Tibial artery (tissue), 4 donors: ENCODE results near the gene MBTPS1.

ENCODE experiments used
- DNase-seq, 2 donors: peaks; one replicate each; pipeline ENCODE4 v3.0.0-alpha.2; 2019
- H3K27ac ChIP-seq, 2 donors: fragments of 200-600 bp; sonication (generic) in 1 of 2; 1 replicate in 1 of 2; 2 replicates in 1 of 2; pipeline ENCODE4 v1.5.1; 2018 to 2019; ENCODE audit warnings: mild to moderate bottlenecking in 1 of 2
- H3K27me3 ChIP-seq, 2 donors: fragments of 200-600 bp; sonication (generic) in 1 of 2; one replicate each; pipeline versions ENCODE4 v1.5.1 to v1.6.0; 2016 to 2019
- H3K36me3 ChIP-seq, 3 donors: fragments of 200-600 bp; sonication (generic) in 2 of 3; one replicate each; pipeline ENCODE4 v1.5.1; 2016 to 2019; ENCODE audit warnings: mild to moderate bottlenecking in 2 of 3
- H3K4me1 ChIP-seq, 4 donors: fragments of 200-600 bp; sonication (generic) in 2 of 4; 1 replicate in 3 of 4; 2 replicates in 1 of 4; pipeline ENCODE4 v1.5.1; 2016 to 2019
- H3K4me3 ChIP-seq, 2 donors: fragments of 200-600 bp; sonication (generic) in 1 of 2; 1 replicate in 1 of 2; 2 replicates in 1 of 2; pipeline ENCODE4 v1.5.1; 2018 to 2019; ENCODE audit warnings: mild to moderate bottlenecking in 2 of 2
- H3K9me3 ChIP-seq, 3 donors: fragments of 200-600 bp; sonication (generic) in 1 of 3; one replicate each; pipeline ENCODE4 v1.5.1; 2016 to 2019
- intact Hi-C: fragments of 100-400 bp; cut with DNase I; formaldehyde crosslinking; loops from one replicate; pipeline ENCODE4 v1.15.0; 2023; ENCODE audit warnings: low total_unique reads
- TF ChIP-seq, protein P1 (sequence below), 2 experiments: fragments of 200-600 bp in 1 of 2; fragments of 450-650 bp in 1 of 2; IDR thresholded peaks; one replicate each; pipeline ENCODE4 v1.5.1; 2017 to 2019; ENCODE audit warnings: antibody characterized with exemption in 2 of 2, mild to moderate bottlenecking in 1 of 2, moderate library complexity in 1 of 2

MBTPS1 gene

DNA sequence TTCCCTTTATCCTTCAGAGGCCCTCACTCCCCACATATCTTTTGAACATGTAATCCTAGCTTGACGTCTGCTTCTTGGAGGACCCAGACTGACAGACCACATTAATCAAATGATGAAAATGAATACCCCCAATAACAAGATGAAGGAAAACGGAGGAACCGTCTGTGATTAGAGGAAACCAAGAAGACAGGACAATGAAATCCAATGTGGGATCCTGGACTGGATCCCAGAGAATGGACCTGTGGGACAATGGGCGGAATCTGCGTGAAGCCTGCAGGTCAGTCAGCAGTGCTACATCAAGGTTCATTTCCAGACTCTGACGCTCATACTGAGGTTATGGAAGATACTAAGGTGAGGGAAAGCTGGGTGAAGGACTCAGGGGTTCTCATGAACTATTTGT lies 35.9 kb downstream of the MBTPS1 start:
- H3K9me3 ChIP-seq, result no peaks in the 10 kb centered on the region
- DNase-seq, result no peak
- intact Hi-C loops, result loop anchor here (10.0 kb wide), 1 partner anchor 104 kb away; the partner anchor contains the start of gene TAF1C
- H3K4me3 ChIP-seq, result no peak overlapping the region
- peaks cover 50 to 81% (median 52%) of the 10 kb centered on the region in 3 donors for H3K36me3 ChIP-seq
- TF ChIP-seq, protein P1, sequence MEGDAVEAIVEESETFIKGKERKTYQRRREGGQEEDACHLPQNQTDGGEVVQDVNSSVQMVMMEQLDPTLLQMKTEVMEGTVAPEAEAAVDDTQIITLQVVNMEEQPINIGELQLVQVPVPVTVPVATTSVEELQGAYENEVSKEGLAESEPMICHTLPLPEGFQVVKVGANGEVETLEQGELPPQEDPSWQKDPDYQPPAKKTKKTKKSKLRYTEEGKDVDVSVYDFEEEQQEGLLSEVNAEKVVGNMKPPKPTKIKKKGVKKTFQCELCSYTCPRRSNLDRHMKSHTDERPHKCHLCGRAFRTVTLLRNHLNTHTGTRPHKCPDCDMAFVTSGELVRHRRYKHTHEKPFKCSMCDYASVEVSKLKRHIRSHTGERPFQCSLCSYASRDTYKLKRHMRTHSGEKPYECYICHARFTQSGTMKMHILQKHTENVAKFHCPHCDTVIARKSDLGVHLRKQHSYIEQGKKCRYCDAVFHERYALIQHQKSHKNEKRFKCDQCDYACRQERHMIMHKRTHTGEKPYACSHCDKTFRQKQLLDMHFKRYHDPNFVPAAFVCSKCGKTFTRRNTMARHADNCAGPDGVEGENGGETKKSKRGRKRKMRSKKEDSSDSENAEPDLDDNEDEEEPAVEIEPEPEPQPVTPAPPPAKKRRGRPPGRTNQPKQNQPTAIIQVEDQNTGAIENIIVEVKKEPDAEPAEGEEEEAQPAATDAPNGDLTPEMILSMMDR (IDR thresholded peaks at IDR 0.05), result no peak
- no peaks in the 10 kb centered on the region for H3K27me3 ChIP-seq
- no peak overlapping the region for H3K27ac ChIP-seq
- H3K4me1 ChIP-seq, result peaks cover 0 to 15% (median 11%) of the 10 kb centered on the region in 4 donors

DNA sequence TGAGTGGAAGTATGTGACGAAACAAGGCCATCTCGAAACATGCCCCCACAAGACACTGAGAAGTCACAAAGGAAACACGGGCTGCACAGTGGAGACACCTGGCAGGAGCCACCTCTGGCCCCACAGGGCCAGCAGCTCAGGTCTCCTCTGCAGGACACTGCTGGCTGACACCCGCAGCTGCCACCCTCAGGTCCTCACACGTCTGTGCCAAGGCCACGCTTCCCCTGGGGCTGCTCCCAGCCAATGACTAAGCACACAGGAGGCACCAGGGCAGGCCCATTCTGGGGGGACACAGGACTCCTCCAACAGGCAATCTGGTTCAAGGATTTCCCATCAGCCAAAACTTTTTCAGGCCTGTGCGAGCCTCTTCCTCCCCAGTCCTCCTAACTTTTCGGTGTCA lies 36.4 kb downstream of the MBTPS1 start:
- no peak for DNase-seq
- Histone ChIP-seq H3K4me3 (no peak overlapping the region), H3K36me3 (peaks cover 51 to 82% (median 56%) of the 10 kb centered on the region in 3 donors), H3K4me1 (peaks cover 0 to 15% (median 11%) of the 10 kb centered on the region in 4 donors), H3K27ac (no peak overlapping the region), H3K27me3 (no peaks in the 10 kb centered on the region), H3K9me3 (no peaks in the 10 kb centered on the region)
- TF ChIP-seq, protein P1 (IDR thresholded peaks at IDR 0.05), result no peak
- intact Hi-C loops, result loop anchor here (10.0 kb wide), 1 partner anchor 104 kb away; the partner anchor contains the start of gene TAF1C

DNA sequence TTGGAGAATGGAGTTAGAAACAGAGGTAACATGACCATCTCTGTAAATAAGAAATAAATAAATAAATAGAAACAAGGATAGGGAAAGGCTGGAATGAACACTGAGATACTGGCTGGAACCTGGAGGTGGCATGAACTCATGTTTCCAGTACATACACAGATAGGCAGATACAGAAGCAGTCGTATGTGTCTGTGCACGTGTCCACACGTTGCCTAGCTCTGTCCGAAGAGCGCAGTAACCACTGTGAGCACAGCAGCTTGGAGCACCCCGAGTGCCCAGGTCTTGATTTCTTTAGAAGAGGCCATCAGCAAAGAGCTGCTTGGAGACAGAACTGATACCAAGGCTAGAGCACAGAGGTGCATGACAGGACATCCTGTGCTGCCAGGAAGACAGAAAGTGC lies 37.1 kb downstream of the MBTPS1 start:
- H3K4me1 ChIP-seq, result peaks cover 0 to 15% (median 11%) of the 10 kb centered on the region in 4 donors
- TF ChIP-seq, protein P1 (IDR thresholded peaks at IDR 0.05), result no peak
- H3K9me3 ChIP-seq, result no peaks in the 10 kb centered on the region
- H3K4me3 ChIP-seq, result no peak overlapping the region
- peaks cover 58 to 82% (median 58%) of the 10 kb centered on the region in 3 donors for H3K36me3 ChIP-seq
- no peak for DNase-seq
- H3K27me3 ChIP-seq, result no peaks in the 10 kb centered on the region
- intact Hi-C loops, result loop anchor here (10.0 kb wide), 1 partner anchor 105 kb away; the partner anchor contains the start of gene TAF1C
- no peak overlapping the region for H3K27ac ChIP-seq

DNA sequence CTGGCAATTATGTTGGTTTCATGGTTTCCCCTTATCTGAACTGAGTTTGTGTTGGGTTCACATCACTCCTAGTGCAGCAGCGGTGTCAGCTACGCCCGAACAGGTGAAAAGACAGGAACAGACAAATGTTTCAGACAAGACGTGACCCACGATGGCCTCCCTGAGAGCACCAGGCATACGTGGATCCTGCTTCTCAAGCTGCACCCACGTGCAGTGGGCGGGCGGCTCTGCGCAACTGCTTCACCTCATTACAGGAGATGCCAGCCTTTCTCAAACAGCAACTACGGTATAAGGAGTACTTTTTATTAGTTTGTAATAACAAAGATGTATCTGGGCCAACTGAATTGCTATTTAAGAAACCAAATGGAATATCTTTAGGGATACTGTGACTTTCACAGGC lies 41.4 kb downstream of the MBTPS1 start:
- no peak for DNase-seq
- Histone ChIP-seq H3K36me3 (peaks cover 75 to 91% (median 87%) of the 10 kb centered on the region in 3 donors), H3K4me1 (peaks cover 0 to 3% (median 0%) of the 10 kb centered on the region in 4 donors), H3K4me3 (no peak overlapping the region), H3K9me3 (no peaks in the 10 kb centered on the region), H3K27ac (no peak overlapping the region), H3K27me3 (no peaks in the 10 kb centered on the region)
- intact Hi-C loops, result no loop called here
- TF ChIP-seq, protein P1 (IDR thresholded peaks at IDR 0.05), result no peak

DNA sequence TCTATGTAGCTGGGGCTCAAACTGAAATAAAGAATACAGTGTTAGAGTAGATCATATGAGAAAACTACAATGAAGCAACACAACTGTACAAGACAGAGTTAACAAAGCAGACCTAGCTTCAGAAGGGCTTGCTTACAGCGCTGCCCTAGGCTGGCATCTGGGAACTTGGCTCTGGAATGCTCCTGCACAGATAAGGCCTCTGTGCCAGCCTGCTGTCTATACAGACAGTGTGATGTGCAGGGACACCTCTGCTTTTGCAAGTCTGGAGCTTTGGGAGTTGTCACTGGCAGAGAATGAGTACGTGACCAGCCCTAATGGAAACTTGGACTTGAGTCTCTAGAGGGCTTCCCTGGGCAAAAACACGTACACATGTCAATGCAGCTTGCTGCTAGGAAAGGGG lies 42.0 kb downstream of the MBTPS1 start:
- DNase-seq, result no peak
- TF ChIP-seq, protein P1 (IDR thresholded peaks at IDR 0.05), result no peak
- intact Hi-C loops, result no loop called here
- Histone ChIP-seq H3K27me3 (no peaks in the 10 kb centered on the region), H3K4me1 (no peaks in the 10 kb centered on the region), H3K4me3 (no peak overlapping the region), H3K36me3 (peaks cover 76 to 91% (median 87%) of the 10 kb centered on the region in 3 donors), H3K9me3 (no peaks in the 10 kb centered on the region), H3K27ac (no peak overlapping the region)

DNA sequence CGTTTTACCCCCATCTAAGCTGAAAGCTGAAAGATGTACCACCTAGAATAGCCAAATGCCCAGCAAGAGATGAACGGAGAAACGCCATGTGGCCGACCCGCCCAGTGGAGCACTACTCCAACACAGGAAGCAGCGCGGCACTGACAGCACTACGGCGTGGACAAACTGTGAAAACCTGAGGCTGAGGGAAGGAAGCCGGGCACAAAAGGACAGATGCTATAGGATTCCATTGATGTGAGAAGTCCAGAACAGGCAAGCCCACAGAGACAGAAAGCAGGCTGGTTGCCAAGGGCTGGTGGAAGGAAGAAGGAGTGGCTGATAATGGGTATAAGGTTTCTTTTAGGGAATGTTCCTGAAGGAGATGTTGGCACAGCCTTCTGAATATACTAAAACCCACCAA lies 44.7 kb downstream of the MBTPS1 start:
- DNase-seq, result no peak
- Histone ChIP-seq H3K9me3 (no peaks in the 10 kb centered on the region), H3K4me1 (no peaks in the 10 kb centered on the region), H3K27ac (no peak overlapping the region), H3K36me3 (peaks cover 91 to 95% (median 91%) of the 10 kb centered on the region in 3 donors), H3K27me3 (no peaks in the 10 kb centered on the region), H3K4me3 (no peak overlapping the region)
- intact Hi-C loops, result no loop called here
- TF ChIP-seq, protein P1 (IDR thresholded peaks at IDR 0.05), result no peak
